Activated CD8-positive, alpha-beta memory T cell treated with anti-CD3 and anti-CD28 coated beads for 24 hours (primary cell): Measurements from ENCODE around the gene TBC1D25.

Experiments
- DNase-seq: peaks from one replicate; pipeline ENCODE4 v3.0.0-alpha.2; 2020

TBC1D25 gene, protein sequence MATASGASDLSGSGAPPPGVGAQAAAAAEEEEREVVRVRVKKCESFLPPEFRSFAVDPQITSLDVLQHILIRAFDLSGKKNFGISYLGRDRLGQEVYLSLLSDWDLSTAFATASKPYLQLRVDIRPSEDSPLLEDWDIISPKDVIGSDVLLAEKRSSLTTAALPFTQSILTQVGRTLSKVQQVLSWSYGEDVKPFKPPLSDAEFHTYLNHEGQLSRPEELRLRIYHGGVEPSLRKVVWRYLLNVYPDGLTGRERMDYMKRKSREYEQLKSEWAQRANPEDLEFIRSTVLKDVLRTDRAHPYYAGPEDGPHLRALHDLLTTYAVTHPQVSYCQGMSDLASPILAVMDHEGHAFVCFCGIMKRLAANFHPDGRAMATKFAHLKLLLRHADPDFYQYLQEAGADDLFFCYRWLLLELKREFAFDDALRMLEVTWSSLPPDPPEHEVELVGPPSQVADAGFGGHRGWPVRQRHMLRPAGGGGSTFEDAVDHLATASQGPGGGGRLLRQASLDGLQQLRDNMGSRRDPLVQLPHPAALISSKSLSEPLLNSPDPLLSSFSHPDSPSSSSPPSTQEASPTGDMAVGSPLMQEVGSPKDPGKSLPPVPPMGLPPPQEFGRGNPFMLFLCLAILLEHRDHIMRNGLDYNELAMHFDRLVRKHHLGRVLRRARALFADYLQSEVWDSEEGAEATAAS

DNA sequence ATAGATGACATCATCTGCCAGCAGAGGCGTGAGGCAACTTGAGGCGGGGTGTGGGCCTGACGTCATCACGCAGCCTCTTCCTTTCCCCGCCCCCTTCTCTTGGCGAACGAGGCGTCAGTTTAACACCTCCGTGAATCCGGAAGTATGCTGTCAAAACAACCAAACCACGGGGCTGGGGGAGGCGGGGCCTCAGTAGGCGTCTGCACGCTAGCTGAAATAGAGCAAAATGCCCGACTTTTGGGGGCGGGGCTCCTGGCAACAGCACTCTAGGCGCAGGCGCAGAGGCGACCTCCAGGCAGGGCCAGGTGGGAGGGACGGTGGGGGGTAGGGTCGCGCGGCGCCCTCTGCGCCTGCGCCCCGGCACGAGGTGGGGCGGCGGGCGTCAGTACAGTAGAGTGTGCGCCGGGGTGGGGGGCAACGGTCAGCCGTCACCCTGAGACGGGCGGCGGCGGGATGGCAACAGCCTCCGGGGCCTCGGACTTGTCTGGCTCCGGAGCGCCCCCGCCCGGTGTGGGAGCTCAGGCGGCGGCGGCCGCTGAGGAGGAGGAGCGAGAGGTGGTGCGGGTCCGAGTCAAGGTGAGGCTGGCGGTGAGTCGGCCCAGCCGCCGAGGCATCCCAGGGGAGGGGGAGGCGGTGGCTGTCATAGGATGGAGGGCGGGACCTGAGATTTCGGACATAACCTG is at the start of gene TBC1D25:
TSS of gene TBC1D25 (plus strand) at position 370 of the 683 bp plus-strand sequence. CDS start at position 454, 84 bp downstream.
- DNase-seq, result peak; percentile 95

- no peak for DNase-seq
These were observed 49.6 kb upstream of the TBC1D25 start for GRCh38 chrX:48489892-48490291.

DNA sequence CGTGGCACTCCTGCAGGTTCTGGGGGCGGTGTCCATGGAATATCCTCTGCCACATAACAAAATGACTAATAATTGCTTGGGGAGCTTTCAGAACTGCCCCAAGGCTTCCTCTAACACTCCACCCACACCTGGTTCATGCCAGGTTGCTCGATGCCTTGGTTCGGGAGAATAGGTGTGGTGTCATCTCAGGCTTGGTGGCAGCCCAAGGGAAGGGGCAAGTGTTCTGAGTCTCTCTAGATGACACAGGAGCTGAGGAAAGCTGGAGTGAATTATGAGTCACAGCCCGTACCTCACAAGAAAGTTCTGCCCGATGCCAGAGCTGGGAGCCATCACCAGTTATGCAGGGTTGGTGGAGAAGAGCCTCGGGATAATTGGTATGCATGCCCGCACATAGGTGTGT is 48.9 kb upstream of the TBC1D25 start:
- no peak for DNase-seq

GRCh38 chrX:48491809-48492208 is 47.7 kb upstream of the TBC1D25 start:
- no peak for DNase-seq

GRCh38 chrX:48492293-48492910 is 47.1 kb upstream of the TBC1D25 start:
- DNase-seq, result no peak

- no peak for DNase-seq
These were observed 45.6 kb upstream of the TBC1D25 start for GRCh38 chrX:48493890-48494364.

GRCh38 chrX:48496660-48497059 is 42.9 kb upstream of the TBC1D25 start:
- no peak for DNase-seq

GRCh38 chrX:48497871-48498270 is 41.6 kb upstream of the TBC1D25 start:
- DNase-seq, result no peak

DNA sequence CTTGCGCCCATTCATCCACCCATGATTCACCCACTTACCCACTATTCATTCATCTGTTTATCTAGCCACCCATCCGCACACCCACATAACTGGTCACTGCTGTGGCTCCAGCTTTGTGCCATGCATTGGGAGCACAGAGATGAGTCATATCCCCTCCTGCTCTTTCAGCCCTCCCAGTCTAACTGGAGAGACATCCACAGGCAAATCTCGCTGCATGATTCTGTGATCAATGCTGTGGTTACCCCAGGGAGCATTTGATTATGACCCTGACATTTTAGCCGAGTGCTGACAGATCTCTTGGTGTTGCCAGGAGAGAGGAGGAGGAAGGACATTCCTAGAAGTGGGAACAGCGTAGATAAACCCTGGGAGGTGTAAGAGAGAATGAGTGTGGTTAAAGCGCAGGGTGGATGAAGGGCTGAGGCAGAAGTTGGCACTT is 41.1 kb upstream of the TBC1D25 start:
- no peak for DNase-seq

DNA sequence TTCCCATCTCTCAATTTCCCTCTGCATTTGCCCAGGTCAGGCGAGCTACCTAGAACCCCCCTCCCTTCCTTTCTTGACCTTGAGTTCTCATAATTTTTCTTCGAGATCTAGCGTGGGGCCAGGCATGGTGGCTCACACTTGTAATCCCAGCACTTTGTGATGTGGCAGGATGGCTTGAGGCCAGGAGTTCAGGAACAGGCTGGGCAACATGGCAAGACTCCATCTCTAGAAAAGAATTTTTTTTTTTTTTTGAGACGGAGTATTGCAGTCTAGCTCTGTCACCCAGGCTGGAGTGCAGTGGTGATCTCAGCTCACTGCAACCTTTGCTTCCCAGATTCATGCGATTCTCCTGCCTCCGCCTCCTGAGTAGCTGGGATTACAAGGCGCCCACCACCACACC is 35.3 kb upstream of the TBC1D25 start:
- DNase-seq, result no peak

- DNase-seq, result no peak
These were observed 34.0 kb upstream of the TBC1D25 start for GRCh38 chrX:48505481-48505880.

DNA sequence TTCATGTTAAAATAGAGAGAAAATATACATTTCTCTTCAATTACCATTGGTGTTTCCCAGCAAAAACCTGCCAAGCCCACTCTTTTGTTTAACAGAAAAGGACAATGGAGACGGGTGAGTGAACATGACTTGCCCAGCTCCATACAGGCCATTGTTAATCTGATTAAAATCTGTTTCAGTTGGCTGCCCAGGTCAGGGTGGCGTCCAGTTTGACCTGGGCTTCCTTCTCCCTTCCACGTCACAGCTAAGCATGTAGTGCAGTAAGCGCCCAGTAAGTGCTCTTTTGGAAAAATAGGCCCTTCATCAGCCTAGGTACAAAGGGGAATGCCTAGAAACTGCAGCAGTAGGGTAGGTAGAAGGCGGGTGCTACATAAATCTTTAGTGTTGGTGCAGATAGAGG is 32.3 kb upstream of the TBC1D25 start:
- no peak for DNase-seq

GRCh38 chrX:48508400-48509244 is 30.9 kb upstream of the TBC1D25 start, which contains the start of gene PORCN:
PORCN (plus strand) TSS chrX:48508992; CDS start chrX:48509821, 829 bp downstream.
- DNase-seq, result peak; percentile 88

DNA sequence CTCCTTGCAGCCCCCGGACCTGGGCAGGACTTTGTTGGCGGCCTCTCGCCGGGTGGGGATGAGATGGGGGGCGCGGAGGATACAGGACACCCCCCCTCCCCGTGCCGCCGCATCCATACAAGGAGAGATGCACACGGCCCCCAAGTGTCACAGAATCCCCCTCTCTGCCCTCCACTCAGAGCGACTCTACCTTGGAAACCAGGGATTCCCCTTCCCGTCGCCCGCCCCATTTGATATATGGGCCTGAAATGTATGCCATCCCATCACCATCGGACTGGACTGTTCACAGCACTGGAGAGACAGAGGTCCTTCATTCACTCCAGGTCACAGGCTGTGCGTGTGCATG is 30.3 kb upstream of the TBC1D25 start:
- no peak for DNase-seq

DNA sequence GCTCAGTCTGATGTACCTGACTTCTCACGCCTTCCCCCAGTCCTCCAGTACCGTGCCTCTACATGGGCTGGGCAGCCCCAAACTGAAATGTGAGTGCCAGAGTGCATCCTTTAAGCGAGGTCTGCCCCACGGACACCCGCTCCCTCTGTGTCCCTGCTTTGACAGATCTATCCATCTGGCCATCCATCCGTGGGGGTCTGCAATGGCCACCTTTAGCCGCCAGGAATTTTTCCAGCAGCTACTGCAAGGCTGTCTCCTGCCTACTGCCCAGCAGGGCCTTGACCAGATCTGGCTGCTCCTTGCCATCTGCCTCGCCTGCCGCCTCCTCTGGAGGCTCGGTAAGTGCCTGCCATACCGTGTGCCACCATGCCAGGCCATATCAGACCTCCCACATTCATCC is 29.9 kb upstream of the TBC1D25 start:
- DNase-seq, result no peak

GRCh38 chrX:48511560-48511959 is 28.0 kb upstream of the TBC1D25 start:
- no peak for DNase-seq

GRCh38 chrX:48512371-48512935 is 27.1 kb upstream of the TBC1D25 start:
- DNase-seq, result no peak

GRCh38 chrX:48513670-48514069 is 25.8 kb upstream of the TBC1D25 start:
- DNase-seq, result no peak

- DNase-seq, result no peak
These were observed 25.2 kb upstream of the TBC1D25 start for GRCh38 chrX:48514126-48514806.

DNA sequence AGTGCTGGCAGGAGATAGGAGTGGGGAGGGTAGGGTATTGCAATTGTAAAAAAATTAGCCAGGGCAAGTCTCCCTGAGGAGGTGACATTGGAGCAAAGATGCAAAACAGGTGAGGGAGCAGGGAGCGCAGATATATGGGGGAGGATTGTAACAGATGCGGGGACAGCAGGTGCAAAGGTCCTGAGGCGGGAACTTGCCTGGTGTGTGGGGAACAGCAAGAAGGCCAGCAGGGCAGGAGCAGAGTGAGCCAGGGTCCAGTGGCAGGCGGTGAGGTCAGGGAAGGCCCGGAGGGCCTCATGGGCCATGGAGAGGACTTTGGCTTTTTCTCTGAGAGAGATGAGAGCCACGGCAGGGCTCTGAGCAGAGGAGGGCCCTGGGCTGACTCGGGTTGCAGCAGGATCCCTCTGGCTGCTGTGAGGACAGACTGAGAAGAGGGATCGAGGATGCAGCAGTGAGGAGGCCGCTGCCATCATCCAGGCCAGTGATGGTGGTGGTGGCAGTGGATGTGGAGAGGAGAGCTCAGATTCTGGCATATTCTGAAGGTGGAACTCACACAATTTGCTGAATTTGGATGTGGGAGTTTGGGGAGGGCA is 24.6 kb upstream of the TBC1D25 start:
- DNase-seq, result no peak

- no peak for DNase-seq
These were observed 23.7 kb upstream of the TBC1D25 start for GRCh38 chrX:48515842-48516241.
